Measurements from ENCODE around the gene TSHR.

The TSHR gene

GRCh38 chr14:81144824-81145603 is 189.6 kb downstream of the TSHR start:
- TF ChIP-seq TAF1 (IDR thresholded peaks at IDR 0.05; ENCODE audit: low read depth): no peak
- no peak for TF ChIP-seq USF1 (IDR thresholded peaks at IDR 0.05)
- no peak for TF ChIP-seq NFIC (IDR thresholded peaks at IDR 0.05)
- no peak for TF ChIP-seq EGR1 (IDR thresholded peaks at IDR 0.05)
- no peak for TF ChIP-seq RAD21 (IDR thresholded peaks at IDR 0.05; ENCODE audit: low read depth)
- TF ChIP-seq TCF12 (IDR thresholded peaks at IDR 0.05; ENCODE audit: low read depth): no peak
- TF ChIP-seq FOXM1 (IDR thresholded peaks at IDR 0.05; ENCODE audit: borderline replicate concordance, low read depth): no peak
- TF ChIP-seq YY1 (IDR thresholded peaks at IDR 0.05; ENCODE audit: low read depth): no peak
- no peak for TF ChIP-seq CEBPB (IDR thresholded peaks at IDR 0.05)
- no peak for TF ChIP-seq ZBTB7A (IDR thresholded peaks at IDR 0.05; ENCODE audit: low read depth)
- TF ChIP-seq REST (IDR thresholded peaks at IDR 0.05; ENCODE audit: low read depth): no peak
- TF ChIP-seq TEAD4 (IDR thresholded peaks at IDR 0.05): no peak
- TF ChIP-seq CREB1 (IDR thresholded peaks at IDR 0.05; ENCODE audit: low read depth): no peak
- TF ChIP-seq MAX (IDR thresholded peaks at IDR 0.05): no peak
- no peak for TF ChIP-seq EP300 (IDR thresholded peaks at IDR 0.05; ENCODE audit: borderline replicate concordance)

- TF ChIP-seq TEAD4 (IDR thresholded peaks at IDR 0.05): no peak
- no peak for TF ChIP-seq USF1 (IDR thresholded peaks at IDR 0.05)
- no peak for TF ChIP-seq EP300 (IDR thresholded peaks at IDR 0.05; ENCODE audit: borderline replicate concordance)
- no peak for TF ChIP-seq TAF1 (IDR thresholded peaks at IDR 0.05; ENCODE audit: low read depth)
- TF ChIP-seq ZBTB7A (IDR thresholded peaks at IDR 0.05; ENCODE audit: low read depth): no peak
- no peak for TF ChIP-seq REST (IDR thresholded peaks at IDR 0.05; ENCODE audit: low read depth)
- no peak for TF ChIP-seq RAD21 (IDR thresholded peaks at IDR 0.05; ENCODE audit: low read depth)
- no peak for TF ChIP-seq YY1 (IDR thresholded peaks at IDR 0.05; ENCODE audit: low read depth)
- no peak for TF ChIP-seq TCF12 (IDR thresholded peaks at IDR 0.05; ENCODE audit: low read depth)
- TF ChIP-seq CREB1 (IDR thresholded peaks at IDR 0.05; ENCODE audit: low read depth): no peak
- TF ChIP-seq NFIC (IDR thresholded peaks at IDR 0.05): no peak
- TF ChIP-seq FOXM1 (IDR thresholded peaks at IDR 0.05; ENCODE audit: borderline replicate concordance, low read depth): no peak
- TF ChIP-seq MAX (IDR thresholded peaks at IDR 0.05): no peak
- no peak for TF ChIP-seq EGR1 (IDR thresholded peaks at IDR 0.05)
- no peak for TF ChIP-seq CEBPB (IDR thresholded peaks at IDR 0.05)
These were observed 191.9 kb downstream of the TSHR start for GRCh38 chr14:81147140-81147897.

- TF ChIP-seq RAD21 (IDR thresholded peaks at IDR 0.05; ENCODE audit: low read depth): no peak
- no peak for TF ChIP-seq REST (IDR thresholded peaks at IDR 0.05; ENCODE audit: low read depth)
- TF ChIP-seq FOXM1 (IDR thresholded peaks at IDR 0.05; ENCODE audit: borderline replicate concordance, low read depth): no peak
- TF ChIP-seq NFIC (IDR thresholded peaks at IDR 0.05): no peak
- no peak for TF ChIP-seq CEBPB (IDR thresholded peaks at IDR 0.05)
- TF ChIP-seq TEAD4 (IDR thresholded peaks at IDR 0.05): no peak
- no peak for TF ChIP-seq TCF12 (IDR thresholded peaks at IDR 0.05; ENCODE audit: low read depth)
- TF ChIP-seq MAX (IDR thresholded peaks at IDR 0.05): no peak
- TF ChIP-seq EP300 (IDR thresholded peaks at IDR 0.05; ENCODE audit: borderline replicate concordance): no peak
These were observed 193.2 kb downstream of the TSHR start for GRCh38 chr14:81148635-81149034.

All from Ishikawa (cell line).